Calu3 (cell line): Measurements from ENCODE around the gene EFCAB6. TPM values are rescaled to one million over a fixed set of nuclear protein-coding genes. Genes with fewer than 3 reads are reported as not detected.

Experiments
- BruUV-seq: library from RNA; stranded (reverse); fragments of 400-500 nt; replicated peaks from 2 replicates; lab custom pipeline; 2021; lab: Mats Ljungman, UMichigan
- CTCF ChIA-PET: fragments of 300-600 bp; sonication (Branson Sonifier 250); formaldehyde crosslinking; loops from one replicate; lab custom pipeline; 2022; ENCODE audit warnings: antibody characterized with exemption; lab: Charles Lee
- DNase-seq: peaks from one replicate; pipeline ENCODE4 v3.0.0; 2022
- H3K27ac Mint-ChIP-seq: one replicate; pipeline ENCODE4 v1.8.0; 2022; ENCODE audit warnings: mixed read lengths; ENCODE audit not compliant: unreplicated experiment
- H3K27me3 Mint-ChIP-seq: one replicate; pipeline ENCODE4 v1.8.0; 2022; ENCODE audit warnings: mixed read lengths; ENCODE audit not compliant: unreplicated experiment
- H3K36me3 Mint-ChIP-seq: one replicate; pipeline ENCODE4 v1.8.0; 2022; ENCODE audit warnings: mild to moderate bottlenecking, moderate library complexity, mixed read lengths; ENCODE audit not compliant: insufficient read depth, unreplicated experiment
- H3K4me1 Mint-ChIP-seq: one replicate; pipeline ENCODE4 v1.8.0; 2022; ENCODE audit warnings: mild to moderate bottlenecking, low read depth, mixed read lengths; ENCODE audit not compliant: unreplicated experiment
- H3K4me3 Mint-ChIP-seq: one replicate; pipeline ENCODE4 v1.8.0; 2022; ENCODE audit warnings: mild to moderate bottlenecking, low read depth, moderate library complexity, mixed read lengths; ENCODE audit not compliant: unreplicated experiment
- H3K9me3 Mint-ChIP-seq: one replicate; pipeline ENCODE4 v1.8.0; 2022; ENCODE audit warnings: low read depth, mixed read lengths; ENCODE audit not compliant: unreplicated experiment
- intact Hi-C: fragments of 100-400 bp; cut with micrococcal nuclease; formaldehyde crosslinking; loops from one replicate; pipeline ENCODE4 v1.10.0; 2022; ENCODE audit not compliant: unreplicated experiment
- total RNA-seq: library from RNA; stranded (reverse); gene quantifications from 2 replicates; pipeline ENCODE4 v1.2.3, GENCODE V29; 2022
- TF ChIP-seq, protein P1 (sequence below): fragments of 200-600 bp; IDR thresholded peaks from one replicate; pipeline ENCODE4 v1.8.0; 2022; ENCODE audit warnings: antibody characterized with exemption; ENCODE audit not compliant: unreplicated experiment

EFCAB6 gene
- total RNA-seq, 1 experiment from 2014 or later: 2.2 TPM

- Mint-ChIP-seq H3K9me3 (peaks cover 5% of the 10 kb centered on the region), H3K4me3 (no peak overlapping the region), H3K27ac (no peak overlapping the region), H3K27me3 (no peaks in the 10 kb centered on the region), H3K36me3 (no peaks in the 10 kb centered on the region), H3K4me1 (no peaks in the 10 kb centered on the region)
- TF ChIP-seq, protein P1, sequence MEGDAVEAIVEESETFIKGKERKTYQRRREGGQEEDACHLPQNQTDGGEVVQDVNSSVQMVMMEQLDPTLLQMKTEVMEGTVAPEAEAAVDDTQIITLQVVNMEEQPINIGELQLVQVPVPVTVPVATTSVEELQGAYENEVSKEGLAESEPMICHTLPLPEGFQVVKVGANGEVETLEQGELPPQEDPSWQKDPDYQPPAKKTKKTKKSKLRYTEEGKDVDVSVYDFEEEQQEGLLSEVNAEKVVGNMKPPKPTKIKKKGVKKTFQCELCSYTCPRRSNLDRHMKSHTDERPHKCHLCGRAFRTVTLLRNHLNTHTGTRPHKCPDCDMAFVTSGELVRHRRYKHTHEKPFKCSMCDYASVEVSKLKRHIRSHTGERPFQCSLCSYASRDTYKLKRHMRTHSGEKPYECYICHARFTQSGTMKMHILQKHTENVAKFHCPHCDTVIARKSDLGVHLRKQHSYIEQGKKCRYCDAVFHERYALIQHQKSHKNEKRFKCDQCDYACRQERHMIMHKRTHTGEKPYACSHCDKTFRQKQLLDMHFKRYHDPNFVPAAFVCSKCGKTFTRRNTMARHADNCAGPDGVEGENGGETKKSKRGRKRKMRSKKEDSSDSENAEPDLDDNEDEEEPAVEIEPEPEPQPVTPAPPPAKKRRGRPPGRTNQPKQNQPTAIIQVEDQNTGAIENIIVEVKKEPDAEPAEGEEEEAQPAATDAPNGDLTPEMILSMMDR: no peak
- no TSS peak for BruUV-seq
- intact Hi-C loops: no loop called here
- CTCF ChIA-PET: interaction anchor here (0.8 kb wide), 1 partner anchor 30 kb away, joined by 4 read pairs; no protein-coding TSS in a partner anchor
- no peak for DNase-seq
These were observed 40.6 kb upstream of the EFCAB6 start for GRCh38 chr22:43852573-43853327.

DNA sequence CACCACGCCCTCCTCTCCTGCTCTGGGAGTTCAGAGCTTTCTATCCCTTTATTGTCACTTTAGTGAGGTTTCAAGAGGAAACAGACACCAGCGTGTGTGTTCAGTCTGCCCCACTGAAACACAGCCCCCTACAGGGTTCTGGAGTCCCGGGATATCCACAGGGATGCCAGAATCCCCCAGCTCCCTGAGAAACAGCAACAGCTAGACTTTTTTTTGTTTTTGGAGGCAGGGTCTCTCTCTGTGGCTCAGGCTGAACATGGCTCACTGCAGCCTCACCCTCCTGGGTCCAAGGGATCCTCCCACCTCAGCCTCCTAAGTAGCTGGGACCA, 39.8 kb upstream of the EFCAB6 start:
- intact Hi-C loops: no loop called here
- Mint-ChIP-seq H3K27ac (no peak overlapping the region), H3K4me3 (no peak overlapping the region), H3K9me3 (peaks cover 2% of the 10 kb centered on the region), H3K36me3 (no peaks in the 10 kb centered on the region), H3K4me1 (no peaks in the 10 kb centered on the region), H3K27me3 (no peaks in the 10 kb centered on the region)
- BruUV-seq: no TSS peak
- TF ChIP-seq, protein P1: no peak
- no peak for DNase-seq
- CTCF ChIA-PET: interaction anchor here (0.8 kb wide), 1 partner anchor 31 kb away, joined by 4 read pairs; no protein-coding TSS in a partner anchor

GRCh38 chr22:43851058-43851978, 39.2 kb upstream of the EFCAB6 start:
- no peaks in the 10 kb centered on the region for H3K4me1 Mint-ChIP-seq
- H3K9me3 Mint-ChIP-seq: no peaks in the 10 kb centered on the region
- intact Hi-C loops: no loop called here
- H3K27ac Mint-ChIP-seq: no peak overlapping the region
- no peak overlapping the region for H3K4me3 Mint-ChIP-seq
- TF ChIP-seq, protein P1: no peak
- DNase-seq: no peak
- no peaks in the 10 kb centered on the region for H3K27me3 Mint-ChIP-seq
- no peaks in the 10 kb centered on the region for H3K36me3 Mint-ChIP-seq
- BruUV-seq: no TSS peak
- CTCF ChIA-PET: no interaction called here

- no peak for DNase-seq
- Mint-ChIP-seq H3K4me3 (no peak overlapping the region), H3K9me3 (no peaks in the 10 kb centered on the region), H3K4me1 (no peaks in the 10 kb centered on the region), H3K27ac (no peak overlapping the region), H3K27me3 (no peaks in the 10 kb centered on the region), H3K36me3 (peaks cover 4% of the 10 kb centered on the region)
- BruUV-seq: no TSS peak
- TF ChIP-seq, protein P1: no peak
- CTCF ChIA-PET: no interaction called here
- intact Hi-C loops: no loop called here
These were observed 38.4 kb upstream of the EFCAB6 start for GRCh38 chr22:43850529-43850928.
